GM15510 (cell line): ENCODE measurements around the gene PEX11B.

Experiments
- POLR2A ChIP-seq: IDR thresholded peaks from 3 replicates; pipeline ENCODE4 v1.6.1; 2011; ENCODE audit warnings: borderline replicate concordance; ENCODE audit not compliant: insufficient read length; ENCODE audit errors: extremely low read depth

PEX11B gene

DNA sequence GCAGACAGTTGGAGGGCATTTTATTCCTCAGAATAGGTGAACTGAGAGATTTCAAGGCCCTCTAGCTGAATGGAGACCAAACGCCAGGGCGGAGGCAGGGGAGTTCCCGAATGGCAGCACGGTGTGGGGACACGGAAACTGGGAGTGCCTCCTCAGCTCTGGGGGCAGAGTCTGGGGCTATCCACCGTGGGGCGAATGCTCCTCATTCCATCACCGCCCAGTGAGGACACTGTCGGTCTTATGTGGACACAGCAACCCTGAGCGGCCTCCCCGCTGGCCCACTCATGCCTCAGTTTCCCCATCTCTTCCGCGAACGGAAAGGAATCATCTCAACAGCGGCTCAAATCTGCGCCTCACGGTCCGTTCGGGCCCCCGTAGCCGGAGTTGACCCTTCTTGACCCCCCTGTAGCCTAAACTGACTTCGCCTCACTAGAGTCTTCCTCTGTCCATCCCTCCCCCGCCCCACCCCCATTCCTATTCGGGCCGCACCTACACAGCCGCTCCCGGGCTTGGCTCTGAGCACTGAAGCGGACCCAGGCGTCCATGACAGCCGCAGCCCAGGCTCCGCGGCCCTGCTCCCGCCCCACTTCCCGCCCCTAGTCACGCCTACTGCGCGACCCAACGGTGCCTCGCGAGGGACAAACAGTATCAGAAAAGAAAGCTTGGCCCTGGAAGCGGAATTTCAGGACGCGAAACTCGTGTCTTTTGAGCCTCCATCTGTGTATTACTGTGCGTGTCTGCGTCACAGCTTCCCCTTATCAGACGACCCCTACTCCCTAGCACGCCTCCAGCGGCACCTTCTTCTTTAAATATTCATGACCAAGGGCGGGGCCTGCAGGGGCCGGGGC, at the start of gene PEX11B:
Gene PEX11B, minus strand, starts transcription at position 574 of the 848 bp plus-strand sequence. Its CDS starts 29 bp downstream, at position 545.
- TF ChIP-seq POLR2A, result peak; percentile 78

DNA sequence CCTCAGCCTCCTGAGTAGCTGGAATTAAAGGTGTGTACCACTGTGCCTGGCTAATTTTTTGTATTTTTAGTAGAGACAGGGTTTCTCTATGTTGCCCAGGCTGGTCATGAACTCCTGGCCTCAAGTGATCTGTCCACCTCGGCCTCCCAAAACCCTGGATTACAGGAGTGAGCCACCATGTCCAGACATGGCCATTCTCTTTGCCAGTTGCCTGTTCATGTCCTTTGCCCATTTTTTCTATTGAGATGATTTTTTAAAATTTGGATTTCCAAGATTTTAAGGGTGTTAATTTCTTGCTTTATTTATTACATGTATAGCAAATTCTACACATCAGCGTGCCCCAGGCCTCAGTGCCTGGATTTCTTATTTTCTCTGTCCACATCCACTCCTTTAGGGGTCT, 48.8 kb upstream of the PEX11B start:
- no peak for TF ChIP-seq POLR2A

GRCh38 chr1:145965119-145965744, 46.7 kb upstream of the PEX11B start:
- no peak for TF ChIP-seq POLR2A

- TF ChIP-seq POLR2A, result peak; percentile 85
Measured at GRCh38 chr1:145964328-145965118, 46.0 kb upstream of the PEX11B start, which contains the start of the genes ANKRD34A and POLR3GL. ANKRD34A (minus strand) TSS chr1:145964575; CDS start chr1:145961759, 2,816 bp downstream. POLR3GL (plus strand) TSS chr1:145964690; CDS start chr1:145974866, 10,176 bp downstream.

DNA sequence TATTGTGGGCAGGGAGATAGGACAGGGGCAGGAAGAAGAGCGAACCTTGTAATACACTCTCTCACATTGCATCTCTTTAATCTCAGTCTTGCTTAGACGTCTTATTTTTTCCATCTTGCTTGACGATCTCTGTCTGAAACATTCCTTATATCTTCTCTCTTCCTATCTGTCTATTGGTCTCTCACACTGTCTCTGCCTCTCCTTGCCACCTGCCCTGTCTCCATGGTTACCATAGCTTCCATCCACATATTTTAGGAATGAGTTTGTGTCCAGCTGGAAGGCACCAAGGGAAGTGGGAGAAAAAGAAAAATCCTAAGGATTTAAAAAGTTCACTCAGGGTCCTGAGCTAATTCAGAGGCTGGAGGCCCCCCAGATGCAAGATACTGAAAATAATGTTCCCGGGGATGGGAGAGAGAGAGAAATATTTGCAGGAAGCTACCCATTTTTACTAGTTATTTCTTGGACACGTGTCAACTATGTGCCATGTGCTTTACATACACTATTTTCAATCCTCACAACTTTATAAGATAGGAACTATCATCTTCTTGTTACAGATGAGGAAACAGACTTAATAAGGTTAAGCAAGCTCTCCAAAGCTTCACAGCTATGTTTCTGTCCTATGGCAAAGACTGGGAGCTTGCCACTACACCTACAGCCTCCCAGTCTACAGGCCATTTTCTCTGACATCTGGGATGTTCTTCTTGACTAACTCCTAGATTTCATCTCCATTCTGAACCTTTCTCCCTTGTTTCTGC, 44.9 kb upstream of the PEX11B start:
- TF ChIP-seq POLR2A, result no peak

DNA sequence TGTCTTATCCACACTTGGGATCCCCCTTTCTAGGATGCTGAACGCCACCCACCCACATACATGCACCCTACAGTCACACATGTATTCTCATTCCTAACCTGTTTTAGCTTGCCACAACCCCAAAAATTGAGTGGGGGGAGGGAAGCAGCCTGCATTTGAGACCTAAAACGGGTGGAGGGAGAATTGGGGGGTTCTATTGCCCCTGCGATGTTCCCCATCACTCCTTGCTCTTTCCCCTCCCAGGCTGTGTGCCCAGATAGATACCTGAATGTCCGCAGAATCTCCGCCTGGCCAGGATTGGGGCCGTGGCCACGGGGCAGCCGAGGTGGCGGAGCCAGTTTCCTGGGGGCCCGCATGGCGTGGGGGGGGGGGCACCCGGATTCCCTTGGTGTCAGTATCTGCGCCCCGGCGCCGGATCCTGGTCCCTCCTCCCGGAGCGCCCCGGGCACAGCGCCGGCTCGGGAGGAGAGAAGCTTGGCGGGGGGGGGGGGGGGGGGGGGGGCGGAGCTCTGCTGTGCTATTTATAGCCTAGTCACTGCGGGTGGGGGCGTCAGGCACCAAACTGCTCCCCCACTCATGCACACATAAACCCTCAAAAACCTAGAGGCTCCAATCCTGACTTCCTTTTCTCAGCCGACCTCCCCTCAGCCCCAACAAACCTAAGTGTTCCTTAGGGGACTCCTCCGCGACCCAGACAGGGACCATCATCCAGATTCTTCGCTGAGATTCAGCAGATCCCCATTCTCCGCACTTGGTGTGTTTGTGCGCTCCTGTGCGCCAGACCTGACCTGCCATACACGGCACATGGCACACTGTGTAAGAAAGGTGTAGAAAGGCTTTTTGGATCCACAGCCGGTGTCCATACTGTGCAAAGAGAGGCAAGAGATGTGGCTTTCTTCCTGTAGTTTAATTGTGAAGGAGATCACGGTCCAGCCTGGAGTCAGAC, 43.9 kb upstream of the PEX11B start:
- no peak for TF ChIP-seq POLR2A

- no peak for TF ChIP-seq POLR2A
Measured at GRCh38 chr1:145961425-145962156, 43.1 kb upstream of the PEX11B start.

DNA sequence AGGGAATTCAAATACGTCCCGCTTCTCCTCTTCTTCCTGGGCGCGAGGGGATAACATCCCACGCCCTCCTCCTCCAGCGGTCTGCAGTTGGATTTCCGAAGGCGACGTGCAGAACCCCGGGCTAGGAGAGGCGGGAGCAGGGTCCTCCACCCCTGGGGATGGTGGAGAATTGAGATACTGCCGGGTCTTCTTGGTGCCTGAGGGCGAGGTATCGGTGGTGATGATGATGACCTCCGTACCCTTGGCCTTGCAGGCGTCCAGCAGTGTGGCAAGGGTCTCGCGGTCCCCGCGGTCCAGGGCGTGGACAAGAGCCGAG, 42.5 kb upstream of the PEX11B start:
- no peak for TF ChIP-seq POLR2A

- peak; percentile 31 for TF ChIP-seq POLR2A
Measured at GRCh38 chr1:145960468-145961108, 42.1 kb upstream of the PEX11B start.

GRCh38 chr1:145959957-145960467, 41.5 kb upstream of the PEX11B start:
- no peak for TF ChIP-seq POLR2A

GRCh38 chr1:145959333-145959732, 40.8 kb upstream of the PEX11B start:
- TF ChIP-seq POLR2A, result no peak

- TF ChIP-seq POLR2A, result no peak
Measured at GRCh38 chr1:145958734-145959133, 40.2 kb upstream of the PEX11B start.
